A549 (cell line): ENCODE data around the gene SPRED3. TPM values are rescaled to one million over a fixed set of nuclear protein-coding genes. Genes with fewer than 3 reads are reported as not detected.
A peak's percentile ranks its signal among the peaks of the same experiment; 100 is the strongest.

Experiments
- ATAC-seq, 2 experiments: fragments of 200-7000 bp in 1 of 2; fragments of >200 bp in 1 of 2; cut with Nextera tagmentation in 1 of 2; cut with Tn5 transposase in 1 of 2; 3 replicates each; pipeline versions ENCODE4 v1.8.0 to v1.9.1; 2018 to 2020; ENCODE audit warnings: mild to moderate bottlenecking in 1 of 2, moderate library complexity in 1 of 2
- CTCF ChIA-PET: fragments of 300-600 bp; sonication (Branson Sonifier 250); formaldehyde crosslinking; extraction: SDS; loops from one replicate; lab custom pipeline; 2021; ENCODE audit warnings: antibody characterized with exemption, inconsistent platforms; lab: Yijun Ruan, JAX
- POLR2A ChIA-PET: fragments of 350-600 bp; formaldehyde crosslinking; extraction: SDS; loops from one replicate; lab custom pipeline; 2021; ENCODE audit warnings: antibody characterized with exemption, inconsistent platforms; lab: Yijun Ruan, JAX
- DNase-seq, 2 experiments: peaks; one replicate each; pipeline versions ENCODE4 v3.0.0 to v3.0.0-alpha.2; 2011 to 2016; ENCODE audit warnings: low read depth in 1 of 2, low spot score in 1 of 2
- FAIRE-seq: peaks from 2 replicates; lab custom pipeline; 2011; peaks lifted over from hg19 to GRCh38; lab: Jason Lieb, UNC
- H3K27ac ChIP-seq, 2 experiments: fragments of >200 bp; sonication (Bioruptor Twin); formaldehyde crosslinking; 3 replicates each; pipeline ENCODE4 v1.5.1; 2016 to 2017
- H3K4me1 ChIP-seq: fragments of >200 bp; sonication (Bioruptor Twin); formaldehyde crosslinking; 3 replicates; pipeline ENCODE4 v1.6.1; 2016
- H3K4me2 ChIP-seq: fragments of >200 bp; sonication (Bioruptor Twin); formaldehyde crosslinking; 3 replicates; pipeline ENCODE4 v1.6.1; 2016
- H3K4me3 ChIP-seq: fragments of >200 bp; sonication (Bioruptor Twin); formaldehyde crosslinking; 3 replicates; pipeline ENCODE4 v1.5.1; 2016
- H3K9me3 ChIP-seq: fragments of >200 bp; sonication (Bioruptor Twin); formaldehyde crosslinking; 3 replicates; pipeline ENCODE4 v1.6.1; 2016
- BHLHE40 ChIP-seq: IDR thresholded peaks from 2 replicates; pipeline ENCODE4 v1.6.1; 2012; ENCODE audit warnings: low read depth, low read length, inconsistent platforms
- CBX8 ChIP-seq: fragments of 200-600 bp; sonication (generic); IDR thresholded peaks from 2 replicates; pipeline ENCODE4 v1.6.1; 2016
- CHD4 ChIP-seq: fragments of 200-600 bp; sonication (generic); IDR thresholded peaks from 2 replicates; pipeline ENCODE4 v1.6.1; 2016; ENCODE audit warnings: antibody characterized with exemption, mild to moderate bottlenecking, borderline replicate concordance
- E2F6 ChIP-seq: IDR thresholded peaks from 2 replicates; pipeline ENCODE4 v1.6.1; 2012; ENCODE audit warnings: low read depth, borderline replicate concordance
- EHF ChIP-seq: fragments of 250-450 bp; sonication (Bioruptor Pico); IDR thresholded peaks from 2 replicates; pipeline ENCODE4 v1.5.0; 2020; ENCODE audit warnings: mild to moderate bottlenecking
- EP300 ChIP-seq, 2 experiments: fragments of >200 bp; sonication (Bioruptor Twin); formaldehyde crosslinking; IDR thresholded peaks; 2 replicates in 1 of 2; 3 replicates in 1 of 2; pipeline ENCODE4 v1.6.1; 2016 to 2017
- FOSL2 ChIP-seq, 2 experiments: fragments of 450-650 bp in 1 of 2; fragments of >200 bp in 1 of 2; sonication (Bioruptor Twin) in 1 of 2; formaldehyde crosslinking; IDR thresholded peaks; 2 replicates each; pipeline versions ENCODE4 v1.5.0 to v1.6.1; 2016 to 2020; ENCODE audit warnings: mild to moderate bottlenecking in 1 of 2, moderate library complexity in 1 of 2
- FOXS1 ChIP-seq: fragments of 250-450 bp; sonication (Bioruptor Pico); IDR thresholded peaks from 2 replicates; pipeline ENCODE4 v1.5.0; 2020; ENCODE audit warnings: mild to moderate bottlenecking, moderate library complexity
- HOXA7 ChIP-seq: fragments of 250-450 bp; sonication (Bioruptor Pico); IDR thresholded peaks from 2 replicates; pipeline ENCODE4 v1.5.0; 2020; ENCODE audit warnings: mild to moderate bottlenecking, moderate library complexity
- HOXB13 ChIP-seq: fragments of 250-450 bp; sonication (Bioruptor Pico); IDR thresholded peaks from 2 replicates; pipeline ENCODE4 v1.5.0; 2020; ENCODE audit warnings: low read depth, mild to moderate bottlenecking, moderate library complexity
- HOXB5 ChIP-seq: fragments of 250-450 bp; sonication (Bioruptor Pico); IDR thresholded peaks from 2 replicates; pipeline ENCODE4 v1.5.0; 2020; ENCODE audit warnings: mild to moderate bottlenecking, moderate library complexity
- JUNB ChIP-seq: fragments of >200 bp; sonication (Bioruptor Twin); formaldehyde crosslinking; IDR thresholded peaks from 2 replicates; pipeline ENCODE4 v1.6.1; 2016
- KDM1A ChIP-seq: fragments of 200-600 bp; sonication (generic); IDR thresholded peaks from 2 replicates; pipeline ENCODE4 v1.6.1; 2016; ENCODE audit warnings: low read depth, mild to moderate bottlenecking
- MAFK ChIP-seq: fragments of 450-650 bp; IDR thresholded peaks from 2 replicates; pipeline ENCODE4 v1.6.1; 2014; ENCODE audit not compliant: partially characterized antibody
- MAX ChIP-seq: IDR thresholded peaks from 2 replicates; pipeline ENCODE4 v1.6.1; 2012
- MYC ChIP-seq: IDR thresholded peaks from 2 replicates; pipeline ENCODE4 v1.6.1; 2012; ENCODE audit warnings: mild to moderate bottlenecking, inconsistent platforms, low read length, improper control_type of control experiment, borderline replicate concordance
- RFX5 ChIP-seq: fragments of 450-650 bp; IDR thresholded peaks from 2 replicates; pipeline ENCODE4 v1.7.1; 2014; ENCODE audit warnings: antibody characterized with exemption, mild to moderate bottlenecking, moderate library complexity
- ZNF302 ChIP-seq: fragments of 250-450 bp; sonication (Bioruptor Pico); IDR thresholded peaks from 2 replicates; pipeline ENCODE4 v1.9.0; 2021; ENCODE audit warnings: inconsistent platforms, mild to moderate bottlenecking, moderate library complexity
- WGBS: methylation state at CpG from one replicate; pipeline ENCODE4 v1.1.6; 2017; ENCODE audit errors: missing lambda C conversion rate; 5-methylcytosine and 5-hydroxymethylcytosine counted together
- polyA plus RNA-seq, 4 experiments: library from polyadenylated mRNA; depleted of rRNA in 3 of 4; stranded (reverse); fragments of >200 nt; fragmentation: RNase III in 1 of 4; extraction: RNeasy Plus Mini Kit Qiagen cat#74134 plus additional on column Dnase treatment in 1 of 4; gene quantifications; 2 replicates in 3 of 4; 3 replicates in 1 of 4; pipeline ENCODE4 v1.2.3, GENCODE V29; 2011 to 2017
- TF ChIP-seq, protein P1 (sequence below): fragments of >200 bp; sonication (Bioruptor Twin); formaldehyde crosslinking; IDR thresholded peaks from 2 replicates; pipeline ENCODE4 v1.6.1; 2016
- TF ChIP-seq, protein P2 (sequence below): fragments of >200 bp; sonication (Bioruptor Twin); formaldehyde crosslinking; IDR thresholded peaks from 3 replicates; pipeline ENCODE4 v1.6.1; 2016
- TF ChIP-seq, protein P3 (sequence below): fragments of 450-650 bp; IDR thresholded peaks from 2 replicates; pipeline ENCODE4 v1.6.1; 2014; ENCODE audit warnings: antibody characterized with exemption

SPRED3 gene
- polyA plus RNA-seq, 2 of the 4 experiments (the other 2 are of a cell fraction), result 2.8 to 3.0 TPM

- CTCF ChIA-PET, result interaction anchor here (0.7 to 12.4 kb wide), 11 partner anchors 11 to 540 kb away, joined by 3 to 254 read pairs (median 5); partner anchors contain the start of genes CATSPERG, FAM98C, MRPS12 and PSMD8
- ATAC-seq (no peak), DNase-seq (no peak), FAIRE-seq (no peak)
- POLR2A ChIA-PET, result interaction anchor here (0.6 to 3.4 kb wide), 4 partner anchors 9 to 141 kb away, joined by 4 to 89 read pairs (median 6); partner anchors contain the start of genes FAM98C and PSMD8
- Histone ChIP-seq H3K27ac (peak overlapping the region in 1 of 2 experiments; percentile 90; a peak in 3 of 6 replicates), H3K4me1 (peaks cover 42% of the 10 kb centered on the region), H3K4me2 (peak overlapping the region; percentile 86), H3K9me3 (no peaks in the 10 kb centered on the region), H3K4me3 (peak overlapping the region; percentile 61; the same call in 1 of the 3 replicates)
- WGBS, result 81% methylated on average over 9 of the region's 22 CpGs
- TF ChIP-seq, protein P1, sequence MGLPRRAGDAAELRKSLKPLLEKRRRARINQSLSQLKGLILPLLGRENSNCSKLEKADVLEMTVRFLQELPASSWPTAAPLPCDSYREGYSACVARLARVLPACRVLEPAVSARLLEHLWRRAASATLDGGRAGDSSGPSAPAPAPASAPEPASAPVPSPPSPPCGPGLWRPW, result no peak
- no peak for TF ChIP-seq FOXS1
- no peak for TF ChIP-seq BHLHE40
- no peak for TF ChIP-seq FOSL2 (IDR thresholded peaks at IDR 0.05)
- no peak for TF ChIP-seq FOSL2 (CRISPR knock-in tag; IDR thresholded peaks at IDR 0.05)
- no peak for TF ChIP-seq CHD4
- no peak for TF ChIP-seq MAX
- TF ChIP-seq JUNB, result no peak
- TF ChIP-seq, protein P2, sequence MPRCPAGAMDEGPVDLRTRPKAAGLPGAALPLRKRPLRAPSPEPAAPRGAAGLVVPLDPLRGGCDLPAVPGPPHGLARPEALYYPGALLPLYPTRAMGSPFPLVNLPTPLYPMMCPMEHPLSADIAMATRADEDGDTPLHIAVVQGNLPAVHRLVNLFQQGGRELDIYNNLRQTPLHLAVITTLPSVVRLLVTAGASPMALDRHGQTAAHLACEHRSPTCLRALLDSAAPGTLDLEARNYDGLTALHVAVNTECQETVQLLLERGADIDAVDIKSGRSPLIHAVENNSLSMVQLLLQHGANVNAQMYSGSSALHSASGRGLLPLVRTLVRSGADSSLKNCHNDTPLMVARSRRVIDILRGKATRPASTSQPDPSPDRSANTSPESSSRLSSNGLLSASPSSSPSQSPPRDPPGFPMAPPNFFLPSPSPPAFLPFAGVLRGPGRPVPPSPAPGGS, result no peak
- no peak for TF ChIP-seq ZNF302 (CRISPR knock-in tag)
- no peak for TF ChIP-seq EP300 (IDR thresholded peaks at IDR 0.05)
- TF ChIP-seq CBX8, result no peak
- no peak for TF ChIP-seq HOXB13 (CRISPR knock-in tag)
- TF ChIP-seq RFX5, result no peak
- TF ChIP-seq EHF, result no peak
These were observed 1.7 kb downstream of the SPRED3 start for GRCh38 chr19:38389957-38390924.

GRCh38 chr19:38391911-38392464 lies 3.5 kb downstream of the SPRED3 start:
- Histone ChIP-seq H3K4me1 (peaks cover 42% of the 10 kb centered on the region), H3K27ac (peak overlapping the region; percentile 26 to 74; a peak in 5 of 6 replicates), H3K4me3 (no peak overlapping the region), H3K9me3 (no peaks in the 10 kb centered on the region), H3K4me2 (peak overlapping the region; percentile 62)
- CTCF ChIA-PET, result interaction anchor here (0.8 to 12.4 kb wide), 5 partner anchors 8 to 148 kb away, joined by 4 to 254 read pairs (median 4); partner anchors contain the start of genes FAM98C and PSMD8
- 80% methylated on average over 8 of the region's 8 CpGs for WGBS
- DNase-seq (no peak), ATAC-seq (no peak), FAIRE-seq (no peak)
- TF ChIP-seq, protein P2, result no peak
- POLR2A ChIA-PET, result no interaction called here

- ATAC-seq (peak; percentile 7 to 17; a peak in 3 of 6 replicates), DNase-seq (peak; percentile 66 to 79), FAIRE-seq (peak; percentile 98)
- no peaks in the 10 kb centered on the region for H3K9me3 ChIP-seq
- H3K4me1 ChIP-seq, result peaks cover 36% of the 10 kb centered on the region
- TF ChIP-seq MAX, result peak; percentile 79
- TF ChIP-seq MAFK, result peak; percentile 28
- TF ChIP-seq MYC, result peak; percentile 83; the same call in 1 of the 2 replicates
- TF ChIP-seq, protein P3, sequence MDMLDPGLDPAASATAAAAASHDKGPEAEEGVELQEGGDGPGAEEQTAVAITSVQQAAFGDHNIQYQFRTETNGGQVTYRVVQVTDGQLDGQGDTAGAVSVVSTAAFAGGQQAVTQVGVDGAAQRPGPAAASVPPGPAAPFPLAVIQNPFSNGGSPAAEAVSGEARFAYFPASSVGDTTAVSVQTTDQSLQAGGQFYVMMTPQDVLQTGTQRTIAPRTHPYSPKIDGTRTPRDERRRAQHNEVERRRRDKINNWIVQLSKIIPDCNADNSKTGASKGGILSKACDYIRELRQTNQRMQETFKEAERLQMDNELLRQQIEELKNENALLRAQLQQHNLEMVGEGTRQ, result no peak
- no peak for TF ChIP-seq FOSL2 (IDR thresholded peaks at IDR 0.05)
- TF ChIP-seq FOSL2 (CRISPR knock-in tag; IDR thresholded peaks at IDR 0.05), result 0 out of 2 replicates have a peak, but pooled peaks have one; percentile 4
- TF ChIP-seq CHD4, result no peak
- TF ChIP-seq HOXB5 (CRISPR knock-in tag), result 0 out of 2 replicates have a peak, but pooled peaks have one; percentile 32
- 0 out of 2 replicates have a peak, but pooled peaks have one; percentile 37 for TF ChIP-seq E2F6
- TF ChIP-seq KDM1A, result 0 out of 2 replicates have a peak, but pooled peaks have one; percentile 34
- no peak for TF ChIP-seq HOXA7
- H3K4me3 ChIP-seq, result no peak overlapping the region
- WGBS, result 43% methylated on average over 6 of the region's 6 CpGs
- peak overlapping the region; percentile 62 for H3K4me2 ChIP-seq
- ChIA-PET POLR2A (interaction anchor here (1.8 kb wide), 1 partner anchor 19 kb away, joined by 6 read pairs; the partner anchor contains the start of gene PSMD8), CTCF (interaction anchor here (0.6 to 12.4 kb wide), 11 partner anchors 8 to 537 kb away, joined by 3 to 254 read pairs (median 4); partner anchors contain the start of genes FAM98C, MRPS12, PSMD8 and SARS2)
- peak overlapping the region; percentile 61 to 74 for H3K27ac ChIP-seq
These were observed 4.3 kb downstream of the SPRED3 start for GRCh38 chr19:38392707-38393308.
